HEK293 (cell line): ENCODE data around the gene SNRNP70.
A peak's percentile ranks its signal among the peaks of the same experiment; 100 is the strongest.

Source experiments
- ATF2 ChIP-seq: fragments of 450-650 bp; formaldehyde crosslinking; IDR thresholded peaks from 2 replicates; pipeline ENCODE4 v1.5.1; 2016; ENCODE audit warnings: missing biosample characterization, missing genetic modification characterization, low read depth
- BCL11A ChIP-seq: fragments of 450-650 bp; formaldehyde crosslinking; IDR thresholded peaks from 2 replicates; pipeline ENCODE4 v1.5.1; 2016; ENCODE audit warnings: low read depth, missing biosample characterization, missing genetic modification characterization
- ELK4 ChIP-seq: IDR thresholded peaks from 2 replicates; pipeline ENCODE4 v1.6.1; 2011; ENCODE audit warnings: mild to moderate bottlenecking, low read depth, low read length, borderline replicate concordance
- GFI1B ChIP-seq: fragments of 450-650 bp; formaldehyde crosslinking; IDR thresholded peaks from 2 replicates; pipeline ENCODE4 v1.5.1; 2016; ENCODE audit warnings: missing biosample characterization, missing genetic modification characterization
- HOXA7 ChIP-seq: sonication (generic); formaldehyde crosslinking; IDR thresholded peaks from 2 replicates; pipeline ENCODE4 v1.8.1; 2022; ENCODE audit warnings: missing genetic modification reagents, borderline replicate concordance
- KLF10 ChIP-seq: fragments of 450-650 bp; IDR thresholded peaks from 2 replicates; pipeline ENCODE4 v1.5.1; 2018; ENCODE audit warnings: missing biosample characterization, mild to moderate bottlenecking, missing genetic modification characterization
- OVOL3 ChIP-seq: fragments of 450-650 bp; formaldehyde crosslinking; IDR thresholded peaks from 2 replicates; pipeline ENCODE4 v1.5.1; 2016; ENCODE audit warnings: missing biosample characterization, missing genetic modification characterization
- PRDM4 ChIP-seq: fragments of 450-650 bp; formaldehyde crosslinking; IDR thresholded peaks from 2 replicates; pipeline ENCODE4 v1.5.1; 2017; ENCODE audit warnings: missing biosample characterization, missing genetic modification characterization
- SP3 ChIP-seq: fragments of 450-650 bp; formaldehyde crosslinking; IDR thresholded peaks from 2 replicates; pipeline ENCODE4 v1.5.1; 2016; ENCODE audit warnings: missing biosample characterization, missing genetic modification characterization
- ZBTB10 ChIP-seq: fragments of 450-650 bp; formaldehyde crosslinking; IDR thresholded peaks from 2 replicates; pipeline ENCODE4 v1.5.1; 2016; ENCODE audit warnings: missing biosample characterization, missing genetic modification characterization
- ZBTB6 ChIP-seq: fragments of 450-650 bp; formaldehyde crosslinking; IDR thresholded peaks from 2 replicates; pipeline ENCODE4 v1.5.1; 2017; ENCODE audit warnings: missing biosample characterization, missing genetic modification characterization
- ZNF112 ChIP-seq: fragments of 450-650 bp; formaldehyde crosslinking; IDR thresholded peaks from 2 replicates; pipeline ENCODE4 v1.5.0; 2017; ENCODE audit warnings: missing biosample characterization, missing genetic modification characterization
- ZNF157 ChIP-seq: fragments of 450-650 bp; formaldehyde crosslinking; IDR thresholded peaks from 2 replicates; pipeline ENCODE4 v1.5.1; 2016; ENCODE audit warnings: missing biosample characterization, missing genetic modification characterization
- ZNF18 ChIP-seq: fragments of 450-650 bp; formaldehyde crosslinking; IDR thresholded peaks from 2 replicates; pipeline ENCODE4 v1.5.1; 2016; ENCODE audit warnings: missing biosample characterization, missing genetic modification characterization
- ZNF239 ChIP-seq: fragments of 450-650 bp; formaldehyde crosslinking; IDR thresholded peaks from 2 replicates; pipeline ENCODE4 v1.5.1; 2016; ENCODE audit warnings: missing biosample characterization, missing genetic modification characterization
- ZNF248 ChIP-seq: fragments of 450-650 bp; formaldehyde crosslinking; IDR thresholded peaks from 2 replicates; pipeline ENCODE4 v1.5.1; 2017; ENCODE audit warnings: missing biosample characterization, missing genetic modification characterization
- ZNF26 ChIP-seq: fragments of 450-650 bp; formaldehyde crosslinking; IDR thresholded peaks from 2 replicates; pipeline ENCODE4 v1.5.1; 2016; ENCODE audit warnings: missing biosample characterization, missing genetic modification characterization
- ZNF311 ChIP-seq: fragments of 450-650 bp; formaldehyde crosslinking; IDR thresholded peaks from 2 replicates; pipeline ENCODE4 v1.5.1; 2017; ENCODE audit warnings: missing biosample characterization, missing genetic modification characterization, borderline replicate concordance
- ZNF354C ChIP-seq: fragments of 450-650 bp; formaldehyde crosslinking; IDR thresholded peaks from 2 replicates; pipeline ENCODE4 v1.5.1; 2016; ENCODE audit warnings: missing biosample characterization, missing genetic modification characterization, low read depth, borderline replicate concordance
- ZNF404 ChIP-seq: fragments of 450-650 bp; formaldehyde crosslinking; IDR thresholded peaks from 2 replicates; pipeline ENCODE4 v1.5.1; 2017; ENCODE audit warnings: missing biosample characterization, missing genetic modification characterization
- ZNF521 ChIP-seq: fragments of 450-650 bp; formaldehyde crosslinking; IDR thresholded peaks from 2 replicates; pipeline ENCODE4 v1.5.1; 2017; ENCODE audit warnings: missing biosample characterization, mild to moderate bottlenecking, missing genetic modification characterization
- ZNF626 ChIP-seq: fragments of 450-650 bp; sonication (Bioruptor Pico); formaldehyde crosslinking; IDR thresholded peaks from 2 replicates; pipeline ENCODE4 v1.5.1; 2018; ENCODE audit warnings: missing biosample characterization, missing genetic modification characterization, inconsistent platforms
- ZNF639 ChIP-seq: fragments of 450-650 bp; formaldehyde crosslinking; IDR thresholded peaks from 2 replicates; pipeline ENCODE4 v1.5.1; 2016; ENCODE audit warnings: missing biosample characterization, missing genetic modification characterization
- ZNF785 ChIP-seq: fragments of 450-650 bp; formaldehyde crosslinking; IDR thresholded peaks from 2 replicates; pipeline ENCODE4 v1.5.1; 2016; ENCODE audit warnings: missing biosample characterization, missing genetic modification characterization
- ZSCAN16 ChIP-seq: fragments of 450-650 bp; formaldehyde crosslinking; IDR thresholded peaks from 2 replicates; pipeline ENCODE4 v1.5.1; 2016; ENCODE audit warnings: missing biosample characterization, missing genetic modification characterization
- ZSCAN23 ChIP-seq: fragments of 450-650 bp; formaldehyde crosslinking; IDR thresholded peaks from 2 replicates; pipeline ENCODE4 v1.5.1; 2016; ENCODE audit warnings: missing biosample characterization, missing genetic modification characterization

Gene SNRNP70

GRCh38 chr19:49114630-49115363, 29.5 kb downstream of the SNRNP70 start (continued):
- TF ChIP-seq ZBTB6 (peak; percentile 99), ZNF404 (no peak), ZNF157 (tag by site-specific recombination) (no peak), ZBTB10 (tag by site-specific recombination) (peak; percentile 67; the same call in 1 of the 2 replicates), ZSCAN23 (no peak), KLF10 (tag by site-specific recombination) (0 out of 2 replicates have a peak, but pooled peaks have one; percentile 18), ZNF239 (tag by site-specific recombination) (no peak), ZSCAN16 (no peak), OVOL3 (no peak), ZNF626 (no peak), ZNF112 (tag by site-specific recombination) (no peak), PRDM4 (0 out of 2 replicates have a peak, but pooled peaks have one; percentile 7), ZNF639 (tag by site-specific recombination) (no peak), SP3 (tag by site-specific recombination) (peak; percentile 78), HOXA7 (CRISPR knock-in tag) (no peak), ZNF26 (no peak), BCL11A (tag by site-specific recombination) (no peak), ZNF18 (tag by site-specific recombination) (no peak), ATF2 (tag by site-specific recombination) (no peak), ZNF311 (tag by site-specific recombination) (no peak), ZNF248 (tag by site-specific recombination) (no peak), ZNF354C (tag by site-specific recombination) (no peak), GFI1B (tag by site-specific recombination) (no peak), ZNF521 (no peak), ZNF785 (tag by site-specific recombination) (no peak), ELK4 (no peak)
